DND-41 (cell line): ENCODE results near the gene ALG6.

ENCODE experiments used
- EZH2 ChIP-seq: IDR thresholded peaks from 3 replicates; pipeline ENCODE4 v1.6.1; 2012; ENCODE audit warnings: borderline replicate concordance, low read depth, mild to moderate bottlenecking, moderate library complexity, low read length, inconsistent platforms; ENCODE audit not compliant: severe bottlenecking
- TF ChIP-seq, protein P1 (sequence below): IDR thresholded peaks from 2 replicates; pipeline ENCODE4 v1.5.1; 2012; ENCODE audit warnings: borderline replicate concordance, low read length, moderate library complexity, mild to moderate bottlenecking; ENCODE audit not compliant: poor library complexity, severe bottlenecking; ENCODE audit errors: extremely low read depth

DNA sequence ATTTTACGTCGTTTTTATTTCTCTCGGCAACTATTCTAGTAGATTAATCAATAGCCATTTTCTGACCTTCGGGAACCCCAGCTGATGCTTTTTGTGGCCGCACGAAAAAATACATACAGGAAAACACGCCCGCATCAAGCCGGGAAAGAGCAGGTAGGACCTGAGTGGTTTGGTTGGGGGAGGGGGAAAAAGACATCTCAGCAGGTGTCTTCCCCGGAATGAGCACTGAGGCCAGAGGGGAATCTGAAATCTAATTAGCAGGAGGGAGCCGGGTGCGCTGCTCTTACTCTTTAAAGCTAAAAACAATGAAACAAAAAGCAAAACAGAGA, 45.7 kb upstream of the ALG6 start:
- TF ChIP-seq, protein P1, sequence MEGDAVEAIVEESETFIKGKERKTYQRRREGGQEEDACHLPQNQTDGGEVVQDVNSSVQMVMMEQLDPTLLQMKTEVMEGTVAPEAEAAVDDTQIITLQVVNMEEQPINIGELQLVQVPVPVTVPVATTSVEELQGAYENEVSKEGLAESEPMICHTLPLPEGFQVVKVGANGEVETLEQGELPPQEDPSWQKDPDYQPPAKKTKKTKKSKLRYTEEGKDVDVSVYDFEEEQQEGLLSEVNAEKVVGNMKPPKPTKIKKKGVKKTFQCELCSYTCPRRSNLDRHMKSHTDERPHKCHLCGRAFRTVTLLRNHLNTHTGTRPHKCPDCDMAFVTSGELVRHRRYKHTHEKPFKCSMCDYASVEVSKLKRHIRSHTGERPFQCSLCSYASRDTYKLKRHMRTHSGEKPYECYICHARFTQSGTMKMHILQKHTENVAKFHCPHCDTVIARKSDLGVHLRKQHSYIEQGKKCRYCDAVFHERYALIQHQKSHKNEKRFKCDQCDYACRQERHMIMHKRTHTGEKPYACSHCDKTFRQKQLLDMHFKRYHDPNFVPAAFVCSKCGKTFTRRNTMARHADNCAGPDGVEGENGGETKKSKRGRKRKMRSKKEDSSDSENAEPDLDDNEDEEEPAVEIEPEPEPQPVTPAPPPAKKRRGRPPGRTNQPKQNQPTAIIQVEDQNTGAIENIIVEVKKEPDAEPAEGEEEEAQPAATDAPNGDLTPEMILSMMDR: no peak
- TF ChIP-seq EZH2: no peak
